ENCODE data around the gene SF3B6. TPM values are rescaled to one million over a fixed set of nuclear protein-coding genes. Genes with fewer than 3 reads are reported as not detected.
"Not testable (repeated sequence)": the region's sequence is repeated elsewhere in the genome, so short reads cannot be mapped to it uniquely, and the experiment has no call there.

Gene SF3B6
- total RNA-seq, 1 experiment from 2014 or later: 339 TPM

DNA sequence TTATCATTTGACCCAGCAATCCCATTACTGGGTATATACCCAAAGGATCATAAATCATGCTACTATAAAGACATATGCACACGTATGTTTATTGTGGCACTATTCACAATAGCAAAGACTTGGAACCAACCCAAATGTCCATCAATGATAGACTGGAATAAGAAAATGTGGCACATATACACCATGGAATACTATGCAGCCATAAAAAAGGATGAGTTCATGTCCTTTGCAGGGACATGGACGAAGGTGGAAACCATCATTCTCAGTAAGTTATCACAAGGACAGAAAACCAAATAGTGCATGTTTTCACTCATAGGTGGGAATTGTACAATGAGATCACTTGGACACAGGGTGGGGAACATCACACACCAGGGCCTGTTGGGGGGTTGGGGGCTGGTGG lies 24.6 kb upstream of the SF3B6 start:
- in situ Hi-C loops (cut with HindIII; ENCODE audit: low sequenced_read_pairs): not testable (repeated sequence)

GRCh38 chr2:24095171-24095677 lies 19.1 kb upstream of the SF3B6 start:
- DNase-seq (ENCODE audit: low spot score): not testable (repeated sequence)

More for the DNA sequence above, 24.6 kb upstream of the SF3B6 start:
- not testable (repeated sequence) for DNase-seq (ENCODE audit: low spot score)

DNA sequence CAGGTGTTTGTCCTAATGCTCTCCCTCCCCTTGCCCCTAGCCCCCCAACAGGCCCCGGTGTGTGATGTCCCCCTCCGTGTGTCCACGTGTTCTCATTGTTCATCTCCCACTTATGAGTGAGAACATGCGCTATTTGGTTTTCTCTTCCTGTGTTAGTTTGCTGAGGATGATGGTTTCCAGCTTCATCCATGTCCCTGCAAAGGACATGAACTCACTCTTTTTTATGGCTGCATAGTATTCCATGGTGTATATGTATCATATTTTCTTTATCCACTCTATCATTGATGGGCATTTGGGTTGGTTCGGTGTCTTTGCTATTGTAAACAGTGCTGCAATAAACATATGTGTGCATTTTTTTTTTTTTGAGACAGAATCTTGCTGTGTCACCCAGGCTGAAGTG lies 17.1 kb upstream of the SF3B6 start:
- in situ Hi-C loops (cut with HindIII; ENCODE audit: low sequenced_read_pairs): not testable (repeated sequence)

More at GRCh38 chr2:24095171-24095677, 19.1 kb upstream of the SF3B6 start:
- in situ Hi-C loops (cut with HindIII; ENCODE audit: low sequenced_read_pairs): not testable (repeated sequence)

GRCh38 chr2:24088821-24089359 lies 12.8 kb upstream of the SF3B6 start:
- in situ Hi-C loops (cut with HindIII; ENCODE audit: low sequenced_read_pairs): no loop called here
- DNase-seq (ENCODE audit: low spot score): no peak

More for the DNA sequence above, 17.1 kb upstream of the SF3B6 start:
- not testable (repeated sequence) for DNase-seq (ENCODE audit: low spot score)

DNA sequence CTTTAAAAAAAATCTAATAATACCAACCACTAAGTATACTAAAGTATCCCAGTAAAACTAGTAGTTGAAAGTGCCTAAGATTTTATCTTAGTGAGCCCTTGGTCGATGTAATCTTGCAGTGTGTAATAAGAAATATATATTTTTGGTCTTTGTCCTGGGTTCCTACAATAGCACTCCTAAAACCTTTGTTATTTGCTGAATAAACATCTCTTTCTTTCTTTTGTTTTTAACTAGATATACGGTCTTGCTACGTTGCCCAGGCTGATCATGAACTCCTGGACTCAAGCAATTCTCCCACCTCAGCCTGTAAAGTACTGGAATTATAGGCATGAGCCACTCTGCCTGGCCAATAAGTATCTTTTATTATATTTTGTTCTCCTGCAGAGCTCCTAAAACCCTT lies 10.9 kb upstream of the SF3B6 start:
- DNase-seq (ENCODE audit: low spot score): no peak
- in situ Hi-C loops (cut with HindIII; ENCODE audit: low sequenced_read_pairs): no loop called here

- in situ Hi-C loops (cut with HindIII; ENCODE audit: low sequenced_read_pairs): no loop called here
- DNase-seq (ENCODE audit: low spot score): no peak
These were observed 10.1 kb upstream of the SF3B6 start for GRCh38 chr2:24086241-24086640.

DNA sequence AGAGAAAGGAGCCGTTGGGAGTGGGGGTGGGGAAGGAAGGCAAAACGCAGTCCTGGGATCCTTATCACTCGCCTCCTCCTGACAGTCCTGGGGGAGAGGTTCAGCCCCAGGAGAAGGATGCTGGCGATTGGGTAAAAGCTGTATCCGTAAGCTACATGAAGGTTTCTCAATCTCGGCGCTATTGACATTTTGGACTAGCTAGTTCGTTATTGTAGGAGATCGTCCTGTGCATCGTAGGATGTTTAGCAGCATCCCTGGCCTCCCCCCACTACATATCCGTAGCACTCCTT lies 9.0 kb upstream of the SF3B6 start:
- DNase-seq (ENCODE audit: low spot score): no peak
- in situ Hi-C loops (cut with HindIII; ENCODE audit: low sequenced_read_pairs): no loop called here

DNA sequence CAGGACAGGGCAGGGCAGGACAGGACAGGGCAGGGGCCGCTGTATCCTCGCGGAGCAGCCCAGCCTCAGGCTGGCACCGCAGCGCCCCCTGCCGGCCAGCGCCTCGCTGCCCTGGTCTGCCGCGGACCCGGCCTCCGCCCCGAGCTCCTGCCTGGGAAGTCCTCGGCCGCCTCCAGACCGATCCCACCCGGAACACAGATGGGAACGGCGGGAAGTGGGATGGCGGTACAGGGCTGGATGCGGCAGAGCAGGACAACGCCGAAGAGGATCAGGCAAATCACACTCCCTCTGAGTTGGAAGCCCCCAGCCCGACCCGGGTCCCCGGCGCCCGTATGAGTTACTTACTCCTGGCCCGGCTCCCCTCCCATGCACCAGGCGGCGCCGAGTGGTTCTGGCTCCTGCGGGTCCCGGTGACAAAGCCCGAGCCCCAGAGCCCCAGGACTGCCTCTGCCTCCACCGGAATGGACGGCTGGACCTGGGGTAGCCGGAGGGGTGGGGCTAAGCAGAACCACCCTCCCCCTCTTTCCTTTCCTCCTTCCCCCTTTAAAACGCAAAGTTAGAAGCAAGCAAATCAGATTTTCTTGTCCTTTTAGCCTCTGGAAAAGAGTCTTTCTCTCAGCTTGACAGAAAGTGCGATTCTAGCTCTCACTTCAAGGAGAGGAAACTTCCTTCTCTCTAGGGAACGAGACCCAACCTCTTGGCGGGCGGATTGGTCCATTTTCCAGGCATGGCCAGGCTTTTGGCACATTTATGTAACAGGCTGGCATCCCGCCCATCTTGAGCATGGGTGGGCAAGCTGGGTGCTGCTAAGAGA lies 8.5 kb upstream of the SF3B6 start, which contains the start of gene TP53I3:
Gene TP53I3, minus strand, starts transcription at position 449 of the 814 bp plus-strand sequence. CDS start 508 bp downstream, outside the sequence.
- peak; percentile 77 for DNase-seq (ENCODE audit: low spot score)
- in situ Hi-C loops (cut with HindIII; ENCODE audit: low sequenced_read_pairs): no loop called here

GRCh38 chr2:24083567-24084385 lies 7.7 kb upstream of the SF3B6 start:
- DNase-seq (ENCODE audit: low spot score): peak; percentile 56
- in situ Hi-C loops (cut with HindIII; ENCODE audit: low sequenced_read_pairs): no loop called here

GRCh38 chr2:24082787-24083566 lies 6.9 kb upstream of the SF3B6 start:
- in situ Hi-C loops (cut with HindIII; ENCODE audit: low sequenced_read_pairs): no loop called here

DNA sequence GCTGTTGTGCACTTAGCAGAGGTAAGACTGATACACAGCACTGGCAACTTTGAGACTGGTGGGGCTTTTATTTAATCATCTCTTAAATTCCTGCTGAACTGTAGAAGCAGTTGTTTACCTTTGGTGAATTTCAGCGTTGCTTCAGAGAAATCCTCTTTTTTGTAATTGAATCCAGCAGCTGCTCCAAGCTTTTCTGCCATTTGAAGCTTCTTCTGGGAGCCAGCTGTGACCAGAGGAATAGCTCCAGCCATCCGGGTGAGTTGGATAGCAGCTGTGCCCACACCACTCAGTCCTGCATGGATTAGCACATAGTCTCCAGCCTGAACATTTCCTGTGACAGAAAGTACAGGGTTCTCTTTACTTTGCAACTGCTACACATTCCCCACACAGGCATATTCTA lies 4.6 kb upstream of the SF3B6 start:
- DNase-seq (ENCODE audit: low spot score): no peak
- in situ Hi-C loops (cut with HindIII; ENCODE audit: low sequenced_read_pairs): no loop called here

More at GRCh38 chr2:24082787-24083566, 6.9 kb upstream of the SF3B6 start:
- DNase-seq (ENCODE audit: low spot score): no peak

DNA sequence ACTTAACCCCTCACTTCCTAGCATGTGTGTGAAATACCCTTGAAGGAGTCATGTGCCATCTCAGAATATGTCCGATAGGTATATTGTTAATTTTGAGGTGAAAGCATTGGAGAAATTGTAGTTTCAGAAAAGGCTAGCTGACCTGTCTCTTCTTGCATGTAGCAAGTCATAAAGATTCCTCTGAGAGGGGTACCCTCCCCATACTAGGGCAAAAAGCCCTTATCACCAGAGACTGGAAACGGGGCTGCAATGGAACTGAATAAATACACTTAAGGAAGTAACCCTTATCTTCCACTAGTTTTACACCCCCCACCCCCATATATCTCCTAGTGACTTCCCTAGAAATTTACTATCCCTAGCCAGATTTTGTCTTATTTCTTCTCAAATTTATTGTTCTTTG lies 1.8 kb upstream of the SF3B6 start:
- in situ Hi-C loops (cut with HindIII; ENCODE audit: low sequenced_read_pairs): no loop called here
- DNase-seq (ENCODE audit: low spot score): no peak

- in situ Hi-C loops (cut with HindIII; ENCODE audit: low sequenced_read_pairs): no loop called here
- DNase-seq (ENCODE audit: low spot score): no peak
These were observed 1.4 kb upstream of the SF3B6 start for GRCh38 chr2:24077535-24077877.

- peak; percentile 37 for DNase-seq (ENCODE audit: low spot score)
- in situ Hi-C loops (cut with HindIII; ENCODE audit: low sequenced_read_pairs): no loop called here
These were observed 866 bp upstream of the SF3B6 start for GRCh38 chr2:24076849-24077534.

GRCh38 chr2:24075259-24075658 lies 867 bp downstream of the SF3B6 start:
- no peak for DNase-seq (ENCODE audit: low spot score)
- in situ Hi-C loops (cut with HindIII; ENCODE audit: low sequenced_read_pairs): no loop called here

DNA sequence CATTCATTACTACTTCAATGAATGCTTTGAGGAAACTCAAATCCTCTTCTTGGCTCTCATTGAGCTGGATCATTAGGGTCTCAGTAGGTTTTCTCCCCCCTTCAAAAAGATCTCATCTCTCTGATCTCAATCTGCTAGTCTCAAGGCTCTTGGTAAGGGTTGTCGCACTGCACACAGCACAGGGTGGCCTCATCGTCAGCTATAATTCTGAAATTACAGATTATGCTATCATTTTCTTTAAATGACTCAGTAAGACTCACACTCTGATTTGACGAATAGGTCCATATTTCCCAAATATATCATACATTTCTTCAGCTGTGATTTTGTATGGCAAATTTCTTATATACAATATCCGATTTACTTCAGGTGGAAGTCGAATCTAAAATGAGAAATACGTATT lies 2.3 kb downstream of the SF3B6 start:
- DNase-seq (ENCODE audit: low spot score): no peak
- in situ Hi-C loops (cut with HindIII; ENCODE audit: low sequenced_read_pairs): no loop called here

- DNase-seq (ENCODE audit: low spot score): no peak
- in situ Hi-C loops (cut with HindIII; ENCODE audit: low sequenced_read_pairs): no loop called here
These were observed 3.9 kb downstream of the SF3B6 start for GRCh38 chr2:24072259-24072658.

DNA sequence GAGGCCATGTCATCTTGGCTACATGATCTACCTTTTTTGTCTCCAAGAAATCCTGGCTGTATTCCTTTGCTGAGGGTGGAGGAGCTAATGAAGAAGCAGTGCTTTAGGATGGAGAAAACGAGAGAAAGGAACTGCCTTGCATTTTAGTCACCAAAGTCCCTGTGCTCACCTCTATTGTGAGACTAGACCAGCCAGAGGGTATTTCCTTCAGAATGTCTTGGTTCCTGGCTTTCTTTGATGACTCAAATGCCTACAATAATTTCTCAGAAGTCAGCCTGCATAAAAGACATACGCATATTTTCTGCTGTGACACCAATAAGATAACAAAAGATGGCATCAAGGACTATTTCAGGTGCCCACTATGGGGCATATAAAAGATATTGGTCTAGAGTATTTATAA lies 10.8 kb downstream of the SF3B6 start:
- DNase-seq (ENCODE audit: low spot score): no peak
- in situ Hi-C loops (cut with HindIII; ENCODE audit: low sequenced_read_pairs): no loop called here

Data from G401 (cell line).